ENCODE results near the gene METRNL.

The METRNL gene

DNA sequence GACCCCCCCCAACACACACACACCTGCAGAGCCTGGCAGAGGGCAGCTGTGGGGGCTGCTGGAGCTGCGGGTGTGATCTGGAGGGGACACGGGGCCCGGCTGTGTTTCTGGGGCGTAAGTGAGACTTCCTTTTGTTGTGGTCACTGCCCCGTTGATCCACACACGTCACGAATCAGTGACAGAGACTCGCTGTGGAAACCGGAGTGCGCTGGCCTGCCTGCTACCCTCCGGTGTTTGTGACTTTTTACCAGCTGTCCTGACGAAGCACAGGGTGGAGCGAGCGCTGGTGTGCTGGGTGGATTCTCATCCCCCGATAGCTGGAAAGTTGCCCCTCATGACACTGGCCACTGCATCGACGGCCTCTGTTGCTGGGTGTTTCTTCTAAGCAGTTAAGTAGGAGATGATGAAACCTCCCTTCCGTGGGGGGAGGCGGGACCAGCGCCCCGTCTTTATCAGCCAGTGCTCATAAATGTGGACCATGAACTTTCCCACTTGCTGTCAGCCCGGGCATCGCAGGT, 2.3 kb downstream of the METRNL start:
- no peak for DNase-seq

DNA sequence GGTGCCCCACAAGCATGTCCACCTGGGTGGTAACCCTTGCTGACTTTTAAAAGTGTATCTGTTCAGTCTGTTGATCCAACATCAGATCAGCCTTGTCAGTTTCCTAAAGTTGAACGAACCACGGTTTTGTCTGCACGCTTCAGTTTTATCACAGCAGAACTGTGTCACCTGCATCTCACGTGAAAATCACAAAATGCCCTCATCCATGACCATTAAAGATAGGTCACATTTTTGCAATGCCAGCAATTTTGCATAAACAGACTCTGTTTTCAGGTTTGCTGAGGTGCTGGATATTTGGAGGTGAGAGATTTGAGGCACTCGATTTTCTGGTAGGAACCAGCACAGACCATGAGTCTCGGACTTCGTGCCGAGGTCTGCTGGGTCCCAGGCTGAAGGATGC, 3.0 kb downstream of the METRNL start:
- no peak for DNase-seq

DNA sequence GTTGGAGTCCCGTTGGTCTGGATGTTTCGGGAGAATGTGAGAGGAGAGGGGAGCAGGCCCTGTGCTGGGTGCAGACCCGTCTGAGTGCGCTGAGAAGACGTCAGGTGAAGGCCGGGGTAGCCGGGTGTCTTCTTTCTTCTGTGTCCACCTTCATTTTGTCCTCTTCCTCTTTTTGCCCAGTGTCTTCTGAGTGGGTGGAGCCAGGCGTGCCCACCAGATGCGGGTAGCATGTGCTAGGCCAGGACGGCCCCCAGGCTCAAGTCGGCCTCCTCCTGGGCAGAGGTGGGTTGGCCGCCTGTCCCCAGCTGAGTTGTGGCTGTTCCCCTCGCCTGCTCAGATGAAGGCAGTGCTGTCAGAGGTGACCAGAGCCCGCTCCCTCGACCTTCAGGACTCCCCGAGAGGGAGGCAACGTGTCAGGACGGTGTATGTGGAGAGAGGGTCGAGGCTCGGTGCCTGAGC, 3.5 kb downstream of the METRNL start:
- no peak for DNase-seq

DNA sequence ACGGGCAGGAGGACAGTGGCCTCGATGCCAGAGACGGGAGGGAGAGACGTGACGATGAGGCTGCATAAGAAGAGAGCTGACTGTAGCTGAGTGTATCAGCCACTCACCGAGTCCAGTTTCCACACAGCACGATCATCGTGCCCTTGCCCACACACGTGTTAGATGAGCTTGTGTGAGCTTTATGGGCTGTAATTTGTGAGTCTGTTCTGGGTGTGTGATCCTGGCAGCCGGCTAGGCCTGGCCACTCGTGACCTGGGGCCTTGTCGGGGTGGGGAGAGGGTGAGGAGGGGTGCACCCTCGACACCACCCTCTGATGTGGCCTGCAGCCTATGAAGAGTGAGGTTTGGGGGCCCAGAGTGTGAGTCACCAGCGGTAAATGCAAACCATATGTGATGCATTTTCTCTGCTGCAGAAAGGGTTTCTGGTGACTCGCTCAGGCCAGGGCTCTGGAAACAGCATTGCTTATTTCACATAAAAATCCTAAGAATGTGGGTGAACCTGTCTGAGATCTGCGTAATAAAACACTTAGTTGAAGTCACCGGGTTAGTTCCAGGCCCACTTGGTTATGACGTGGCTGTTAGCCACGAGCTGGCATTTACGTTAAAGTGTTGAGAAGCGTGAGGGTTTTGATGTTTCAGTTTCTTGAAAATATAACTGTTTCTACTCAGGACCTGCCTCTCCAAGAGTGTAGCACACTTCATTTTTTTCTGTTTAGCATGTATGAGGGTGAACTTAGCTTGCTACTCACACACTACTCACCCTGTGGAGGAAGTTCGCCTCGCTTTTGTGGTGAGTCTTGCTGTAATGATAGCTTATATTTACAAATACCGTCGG, 4.2 kb downstream of the METRNL start:
- peak; percentile 29 to 31 for DNase-seq

DNA sequence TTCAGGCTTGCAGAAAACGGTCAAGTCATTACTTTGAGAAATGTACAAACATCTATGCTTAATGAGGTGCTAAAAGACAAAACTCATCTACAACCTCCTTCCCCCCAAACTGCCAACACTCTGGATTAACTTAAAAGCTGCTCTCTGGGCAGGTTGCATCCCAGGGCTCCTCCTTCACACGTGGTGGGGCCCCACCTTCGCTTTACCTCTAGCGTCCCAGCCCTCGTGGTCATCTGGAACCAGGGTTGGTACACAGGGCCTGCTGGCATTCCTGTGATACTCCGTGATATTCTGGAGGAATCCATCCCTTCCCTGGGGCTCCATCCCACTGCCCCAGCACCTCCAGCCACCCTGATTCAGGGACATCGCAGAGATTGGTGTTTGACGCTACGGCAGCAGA, 4.8 kb downstream of the METRNL start:
- no peak for DNase-seq

DNA sequence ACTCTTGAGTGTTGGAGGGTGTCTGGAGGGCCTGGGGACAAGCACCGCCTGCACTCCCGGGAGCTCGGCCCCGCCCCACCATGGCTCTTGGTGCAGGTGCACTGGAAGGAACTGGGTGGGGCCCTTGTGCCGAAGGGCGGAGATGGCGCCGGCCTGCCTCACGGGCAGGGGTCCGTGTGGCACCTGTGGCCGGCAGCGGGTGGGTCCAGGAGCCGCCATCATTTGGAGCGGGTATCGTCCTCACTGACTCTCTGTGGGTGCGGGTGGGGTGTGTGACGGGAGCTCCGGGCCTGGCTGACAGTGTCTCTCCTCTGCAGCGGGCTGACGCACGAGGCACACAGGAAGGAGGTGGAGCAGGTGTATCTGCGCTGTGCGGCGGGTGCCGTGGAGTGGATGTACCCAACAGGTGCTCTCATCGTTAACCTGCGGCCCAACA, 5.2 kb downstream of the METRNL start:
- no peak for DNase-seq

DNA sequence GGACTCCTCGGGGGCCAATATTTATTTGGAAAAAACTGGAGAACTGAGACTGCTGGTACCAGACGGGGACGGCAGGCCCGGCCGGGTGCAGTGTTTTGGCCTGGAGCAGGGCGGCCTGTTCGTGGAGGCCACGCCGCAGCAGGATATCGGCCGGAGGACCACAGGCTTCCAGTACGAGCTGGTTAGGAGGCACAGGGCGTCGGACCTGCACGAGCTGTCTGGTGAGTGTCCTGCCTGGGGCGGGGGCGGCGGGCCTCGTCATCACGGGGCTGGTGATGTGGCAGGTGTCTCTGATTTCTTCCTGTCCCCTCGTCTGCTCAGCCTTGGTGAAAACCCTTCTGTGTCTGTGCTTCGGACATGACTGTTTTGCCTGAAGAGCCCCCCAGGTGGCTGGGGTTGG, 5.7 kb downstream of the METRNL start:
- DNase-seq, result no peak

DNA sequence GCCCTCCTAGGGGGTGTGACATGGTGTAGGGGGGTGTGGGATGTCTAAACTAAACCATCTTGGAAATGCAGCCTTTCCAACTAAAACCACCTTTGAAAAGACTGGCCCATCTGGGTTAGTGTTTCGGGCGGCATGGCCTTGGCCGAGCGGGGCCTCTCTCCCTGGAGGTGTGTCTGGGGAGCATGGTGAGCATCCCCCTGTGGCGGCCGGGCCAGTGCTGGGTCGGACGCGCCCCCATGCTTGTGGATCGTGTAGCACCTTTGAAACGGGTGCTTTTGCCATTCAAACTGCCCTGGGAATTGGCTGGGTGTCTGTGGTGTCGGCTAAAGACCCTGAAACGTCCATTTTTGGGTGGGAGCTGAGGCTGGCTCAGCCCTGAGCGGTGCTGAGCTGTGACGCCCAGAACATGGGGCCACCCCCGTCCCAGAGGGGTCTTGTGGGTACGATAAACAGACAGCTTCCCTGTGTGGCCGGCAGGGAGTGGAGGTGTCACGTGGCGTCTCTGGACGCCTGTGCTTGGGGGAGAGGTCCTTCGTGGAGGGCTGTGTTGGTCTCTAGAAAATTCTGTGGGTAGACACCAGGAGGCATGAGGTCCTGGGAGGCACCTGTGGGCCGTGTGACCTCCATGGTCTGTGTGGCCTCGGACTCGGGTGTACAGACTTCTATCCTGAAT, 6.3 kb downstream of the METRNL start:
- DNase-seq, result no peak

DNA sequence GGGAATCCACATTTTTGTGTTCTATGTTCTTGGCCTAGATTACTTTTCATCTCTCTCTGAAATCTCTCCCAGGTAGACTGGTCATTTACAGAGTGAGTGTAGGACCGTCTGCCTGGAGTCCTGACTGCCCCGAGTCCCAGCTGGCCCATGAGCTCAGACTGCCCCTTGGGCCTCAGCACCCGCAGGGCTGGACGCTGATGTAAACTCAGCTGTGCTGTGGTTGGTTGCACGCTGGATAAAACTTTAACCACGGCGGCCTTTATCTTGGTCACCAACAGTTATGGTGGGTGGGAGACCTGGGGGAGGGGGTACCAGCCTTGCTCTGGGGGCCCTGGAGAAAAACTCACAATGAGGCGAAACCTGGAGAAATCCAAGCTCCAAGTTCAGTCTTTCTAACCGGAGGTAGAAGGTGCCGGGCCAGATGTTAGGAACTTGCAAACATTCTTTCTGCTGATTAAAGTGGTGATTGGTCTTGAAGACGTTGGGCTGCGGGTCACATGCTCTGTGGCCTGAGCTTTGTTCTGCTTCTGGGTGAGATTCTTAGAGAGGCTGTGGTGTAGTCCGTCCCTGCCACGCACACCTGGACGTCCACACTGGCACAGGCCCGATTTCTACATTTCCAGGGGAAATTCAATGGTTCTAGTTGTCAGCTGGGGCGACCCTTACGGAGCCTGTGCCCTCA, 6.9 kb downstream of the METRNL start:
- no peak for DNase-seq

DNA sequence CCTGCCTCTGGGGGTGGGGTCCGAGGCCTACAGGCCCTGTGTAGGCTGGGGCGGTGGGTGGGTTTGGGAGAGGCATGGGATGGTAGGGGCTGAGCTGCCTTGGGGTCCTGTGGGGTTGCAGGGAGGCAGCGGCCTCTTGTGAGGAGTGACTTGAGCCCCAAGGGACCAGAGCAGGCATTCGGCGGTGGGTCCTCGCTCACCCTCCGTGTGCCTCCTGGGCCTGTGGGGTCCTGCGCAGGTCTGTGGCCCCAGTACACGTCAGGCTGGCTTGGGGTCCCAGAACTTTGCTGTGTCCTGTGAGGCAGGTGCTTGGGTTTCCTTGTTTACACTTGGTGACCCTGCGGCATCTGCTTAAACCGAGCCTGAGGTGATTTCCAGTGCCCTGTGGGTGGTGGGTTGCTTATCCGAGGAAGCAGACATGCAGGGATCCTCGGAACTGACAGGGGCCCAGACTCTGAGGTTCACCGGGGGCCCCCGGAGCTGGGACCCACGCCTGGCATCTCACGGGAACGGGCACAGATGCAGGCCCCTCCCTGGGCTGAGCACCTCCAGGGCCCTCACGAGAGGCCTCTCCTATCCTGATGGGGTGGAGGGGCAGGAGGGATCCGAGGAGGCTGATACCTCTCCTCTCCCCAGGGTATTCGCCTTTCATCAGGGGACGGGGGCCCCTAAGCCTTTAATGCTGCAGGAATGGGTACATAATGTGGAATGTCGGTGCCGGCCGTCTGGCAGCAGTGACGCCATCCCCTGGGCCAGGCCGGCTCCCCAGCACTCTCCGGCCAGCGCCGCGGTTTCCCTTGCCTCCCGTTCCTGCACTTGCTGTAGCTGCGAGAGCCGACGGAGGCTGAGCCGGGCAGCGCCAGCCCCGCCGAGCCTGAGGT, 7.7 kb downstream of the METRNL start:
- DNase-seq, result no peak

DNA sequence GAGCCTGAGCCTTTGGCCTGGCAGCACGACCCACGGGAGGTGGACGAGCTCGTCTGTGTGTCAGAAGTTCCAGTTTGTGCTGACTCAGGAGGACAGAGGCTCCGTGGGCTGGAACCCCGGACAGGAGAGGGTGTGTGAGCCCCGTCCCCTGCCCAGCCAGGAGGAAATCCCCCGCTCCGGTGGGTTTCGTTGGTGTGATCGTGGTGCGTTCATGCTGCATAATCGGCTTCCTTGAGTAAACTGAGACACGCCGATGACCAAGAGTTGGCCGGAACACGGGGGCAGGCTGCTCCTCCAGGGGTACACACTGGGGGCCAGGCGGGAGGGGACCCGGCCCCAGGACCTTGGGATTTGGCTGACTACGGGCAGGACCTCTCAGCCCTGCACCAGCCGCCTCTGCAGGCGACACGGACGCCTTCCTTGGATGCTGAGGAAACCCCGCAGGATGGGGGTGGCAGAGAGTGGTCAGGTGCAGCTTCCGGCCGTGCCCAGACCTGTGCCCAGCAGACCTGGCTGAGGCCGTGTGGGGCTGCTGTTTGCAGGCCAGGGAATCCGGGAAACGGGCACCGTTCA, 8.5 kb downstream of the METRNL start:
- DNase-seq, result no peak

DNA sequence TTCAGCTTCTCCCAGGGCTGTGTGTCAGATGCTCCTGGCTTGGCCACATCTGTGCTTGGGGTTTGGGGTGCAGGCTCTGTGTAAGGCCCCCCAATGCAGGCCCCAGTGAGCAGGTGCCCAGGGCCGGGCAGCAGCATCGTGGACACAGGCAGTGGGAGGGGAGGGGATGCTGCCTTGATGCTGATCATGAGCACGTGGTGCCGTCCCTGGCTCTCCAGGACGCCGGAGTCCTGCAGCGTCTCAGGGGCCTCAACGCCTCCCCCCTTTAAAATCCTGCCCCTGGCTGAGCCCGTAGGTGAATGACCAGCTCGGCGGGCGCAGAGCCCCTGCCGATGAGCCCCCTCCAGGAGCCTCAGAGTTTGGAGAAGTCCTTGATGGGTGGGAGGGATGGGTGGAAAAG, 9.0 kb downstream of the METRNL start:
- no peak for DNase-seq

DNA sequence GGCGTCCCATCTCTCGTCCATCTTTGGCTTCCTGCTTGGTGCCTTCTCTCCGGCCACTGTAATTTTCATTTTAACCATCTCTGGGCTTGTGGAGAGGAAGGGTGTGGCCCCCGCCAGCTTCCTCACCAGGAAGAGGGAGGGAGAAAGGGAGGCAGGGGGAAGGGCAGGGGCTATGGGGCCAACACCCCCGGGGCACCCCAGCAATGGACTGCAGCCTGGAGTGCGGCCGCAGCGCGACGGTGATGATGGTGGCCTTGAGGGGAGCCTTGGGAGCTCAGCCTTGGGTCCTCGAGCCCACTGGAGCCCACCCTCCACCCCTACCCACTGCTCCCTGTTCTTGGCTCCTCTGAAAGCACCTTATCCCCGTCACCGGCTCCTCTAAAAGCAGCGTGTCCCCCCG, 9.5 kb downstream of the METRNL start:
- DNase-seq, result no peak

DNA sequence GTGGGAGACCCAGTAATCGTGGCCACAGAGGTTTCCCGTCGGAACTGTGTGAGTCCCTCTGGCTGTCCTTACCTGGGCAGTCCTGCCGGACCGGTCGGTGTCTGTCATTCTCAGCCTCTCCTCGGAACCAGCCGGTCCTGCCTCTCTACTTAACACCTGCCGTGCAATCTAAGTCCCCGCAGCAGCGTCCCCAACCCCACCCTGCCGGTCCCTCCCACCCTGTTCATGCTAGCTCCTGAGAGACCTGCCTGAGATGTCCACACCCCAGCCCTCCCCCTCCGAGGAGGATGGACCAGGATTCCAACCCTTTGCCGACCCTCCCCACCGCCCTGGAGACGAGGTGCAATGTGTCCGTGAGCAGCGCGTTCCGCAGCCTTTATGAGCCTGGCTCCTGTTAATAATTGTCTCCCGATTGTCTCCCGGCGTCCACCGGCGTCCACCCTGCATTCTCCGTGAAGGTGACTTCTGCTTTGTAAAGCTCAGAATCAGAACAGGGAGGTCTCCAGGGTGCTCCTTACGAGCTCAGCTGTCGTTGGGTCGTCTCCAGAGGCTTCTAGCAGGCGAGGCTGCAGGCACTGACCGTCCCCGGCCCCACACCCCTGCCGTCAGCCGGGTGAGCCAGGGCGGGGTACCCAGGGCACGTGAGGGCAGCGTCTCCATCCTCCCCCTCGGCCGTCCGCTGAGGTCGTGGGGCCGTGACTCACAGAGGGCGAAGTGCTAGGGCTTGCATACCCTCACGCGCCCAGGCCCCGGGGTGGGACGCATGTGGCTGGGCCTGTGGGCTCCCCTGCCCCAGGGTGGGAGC, 10.1 kb downstream of the METRNL start:
- DNase-seq, result no peak

DNA sequence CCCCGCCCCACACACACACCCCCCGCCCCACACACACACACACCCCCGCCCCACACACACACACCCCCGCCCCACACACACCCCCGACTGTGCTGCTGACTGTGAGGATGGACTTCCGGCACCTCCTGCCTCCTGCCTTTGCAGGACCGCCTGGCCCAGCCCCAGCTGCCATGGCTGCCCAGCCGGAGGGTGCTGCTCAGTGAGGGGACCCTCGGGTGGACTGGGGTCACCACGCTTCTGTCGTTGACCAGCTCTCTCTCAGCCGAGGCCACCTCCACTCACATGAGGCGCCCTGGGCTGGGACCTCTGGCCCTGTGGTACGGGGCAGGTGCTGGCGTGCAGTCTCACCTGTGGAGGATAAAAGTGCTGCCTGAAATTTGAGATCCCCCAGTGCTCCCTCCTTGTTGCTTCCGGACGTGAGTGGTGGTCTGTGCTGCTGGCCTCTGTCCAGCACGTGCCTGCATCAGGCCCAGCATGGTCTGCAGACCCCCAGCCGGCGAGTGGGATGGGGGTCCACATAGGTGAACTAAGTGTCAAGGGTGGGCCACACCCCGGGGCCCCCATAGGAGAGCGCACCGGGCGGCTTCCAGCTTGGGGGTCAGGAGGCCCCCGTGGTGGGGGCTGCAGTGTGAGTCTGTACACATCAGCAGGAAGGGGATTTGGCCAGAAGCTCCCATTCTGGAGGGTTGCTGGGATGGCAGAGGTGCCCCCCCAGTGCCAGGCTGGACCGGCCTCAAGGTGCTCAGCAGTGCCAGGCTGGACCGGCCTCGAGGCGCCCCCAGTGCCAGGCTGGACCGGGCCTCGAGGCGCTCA, 11.2 kb downstream of the METRNL start:
- DNase-seq, result no peak

DNA sequence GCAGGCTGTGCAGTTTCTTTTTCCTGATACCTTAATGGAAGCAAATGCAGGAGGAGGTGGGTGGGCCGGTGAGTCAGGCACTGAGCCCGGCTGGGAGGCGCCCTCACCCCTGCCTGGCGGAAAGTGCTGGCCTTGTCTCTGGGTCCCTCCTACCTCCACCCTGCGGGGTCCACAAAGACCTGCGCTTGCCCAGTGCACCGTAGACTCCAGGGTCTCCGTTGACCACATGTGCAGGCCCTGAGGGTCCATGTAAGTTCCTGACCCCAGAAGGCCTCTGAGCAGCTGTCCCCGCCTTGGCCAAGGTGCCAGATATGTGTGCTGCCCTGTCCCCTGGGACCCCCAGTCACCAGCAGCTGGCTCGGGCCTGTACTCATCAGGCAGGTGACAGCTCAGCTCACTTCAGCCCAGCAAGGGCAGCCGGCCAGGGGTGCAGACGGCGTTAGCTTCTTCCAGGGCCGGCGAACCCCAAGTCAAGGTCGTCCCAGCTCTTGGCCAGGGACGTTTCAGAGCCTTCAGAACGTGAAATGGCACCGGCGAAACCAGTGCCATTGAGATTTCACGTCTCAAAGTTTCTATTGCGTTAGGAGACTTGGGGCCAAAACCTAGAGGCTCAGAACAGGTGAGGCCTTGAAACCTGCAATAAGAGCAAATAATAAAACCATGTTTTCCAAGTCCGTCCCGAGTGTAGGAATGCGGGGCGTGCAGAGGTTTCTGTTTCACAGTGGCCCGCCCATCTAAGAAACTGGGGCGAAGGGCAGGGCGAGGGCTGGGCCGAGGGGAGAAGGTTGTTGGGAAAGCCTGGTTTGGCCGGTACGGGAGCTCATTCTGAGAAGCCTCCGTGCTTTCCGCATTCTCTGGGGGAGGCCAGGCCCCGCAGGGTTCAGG, 12.1 kb downstream of the METRNL start:
- no peak for DNase-seq

DNA sequence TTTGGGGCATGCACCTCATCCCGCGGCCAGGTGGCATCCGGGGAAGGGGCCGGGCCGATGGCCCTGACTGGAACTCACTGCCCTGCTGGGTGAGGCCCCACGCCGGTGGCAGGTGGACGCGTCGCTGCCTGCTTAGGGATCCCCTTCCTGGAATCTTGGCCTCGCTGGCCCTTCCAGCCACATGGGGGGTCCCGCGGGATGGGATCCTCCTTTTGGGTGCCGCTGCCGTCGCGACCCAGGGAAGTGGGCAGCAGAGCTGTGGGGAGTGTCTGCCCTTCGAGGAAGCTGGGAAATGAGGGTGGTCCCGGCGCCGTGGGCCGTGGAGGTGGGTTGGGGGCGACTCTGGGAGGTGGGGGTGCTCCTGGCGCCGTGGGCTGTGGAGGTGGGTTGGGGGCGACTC, 12.8 kb downstream of the METRNL start:
- no peak for DNase-seq

DNA sequence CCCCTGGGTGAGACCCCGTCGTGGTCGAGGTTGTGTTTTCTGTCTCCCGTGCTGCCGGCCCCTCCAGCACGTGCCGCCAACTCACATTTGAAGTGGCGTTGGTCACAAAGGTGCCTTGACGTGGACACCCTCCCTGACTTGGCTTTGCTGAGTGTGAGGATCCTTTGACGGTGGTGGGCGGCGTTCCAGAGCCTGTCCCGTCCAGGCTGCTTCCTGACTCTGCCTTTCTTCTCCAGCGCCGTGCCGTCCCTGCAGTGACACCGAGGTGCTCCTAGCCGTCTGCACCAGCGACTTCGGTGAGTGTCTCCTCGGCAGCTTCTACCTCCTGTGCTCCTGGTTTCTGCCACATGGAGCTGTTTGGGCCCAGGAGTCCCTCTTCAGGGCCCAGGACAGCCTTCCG, 13.5 kb downstream of the METRNL start:
- no peak for DNase-seq

DNA sequence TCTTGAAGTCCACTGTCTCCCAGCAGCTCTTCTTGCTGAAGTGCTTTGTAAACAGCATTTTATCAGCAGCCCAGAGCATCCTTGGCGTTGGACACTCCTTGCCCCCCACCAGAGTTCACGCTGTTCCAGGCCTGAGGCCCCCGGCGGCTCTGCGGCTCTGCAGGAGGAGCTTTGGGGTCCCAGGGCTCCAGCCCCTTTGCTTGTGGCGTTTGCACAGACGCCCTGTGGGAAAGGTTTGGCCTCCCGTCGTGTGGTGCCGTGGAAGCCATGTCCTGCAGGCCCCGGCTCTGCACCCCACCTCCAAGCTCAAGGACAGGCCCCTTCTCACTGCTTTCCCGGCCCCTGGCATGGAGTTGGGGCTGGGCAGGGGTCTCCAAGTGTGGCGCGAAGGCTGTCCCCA, 14.1 kb downstream of the METRNL start:
- no peak for DNase-seq

All from activated CD4-positive, alpha-beta T cell treated with anti-CD3 and anti-CD28 coated beads, Interleukin-2, amount 50 U/mL, for 4 hours (primary cell).